WTC11 (cell line): Measurements from ENCODE around the gene ABLIM2. TPM values are rescaled to one million over a fixed set of nuclear protein-coding genes. Genes with fewer than 3 reads are reported as not detected.

Experiments used
- ATAC-seq: fragments of 200-7000 bp; cut with Tn5 transposase; 2 replicates; pipeline ENCODE4 v1.10.0; 2021; ENCODE audit warnings: mild to moderate bottlenecking, moderate library complexity
- CTCF ChIA-PET: fragments of 300-600 bp; sonication (Branson Sonifier 250); formaldehyde crosslinking; loops from one replicate; lab custom pipeline; 2021; ENCODE audit warnings: antibody characterized with exemption; lab: Charles Lee
- POLR2A ChIA-PET: fragments of 350-600 bp; sonication (Branson Sonifier 250); formaldehyde crosslinking; loops from one replicate; lab custom pipeline; 2021; ENCODE audit warnings: antibody characterized with exemption; lab: Charles Lee
- DNase-seq: peaks from one replicate; pipeline ENCODE4 v3.0.0; 2021; ENCODE audit warnings: low spot score
- H3K27ac Mint-ChIP-seq: 2 replicates; pipeline ENCODE4 v1.8.0; 2021; ENCODE audit warnings: mixed read lengths
- H3K27me3 Mint-ChIP-seq: 2 replicates; pipeline ENCODE4 v1.8.0; 2021; ENCODE audit warnings: low read depth, mild to moderate bottlenecking, moderate library complexity, mixed read lengths
- H3K36me3 Mint-ChIP-seq: 2 replicates; pipeline ENCODE4 v1.8.0; 2021; ENCODE audit warnings: mixed read lengths
- H3K4me1 Mint-ChIP-seq: 2 replicates; pipeline ENCODE4 v1.8.0; 2022; ENCODE audit warnings: mixed read lengths
- H3K4me3 Mint-ChIP-seq: 2 replicates; pipeline ENCODE4 v1.8.0; 2021; ENCODE audit warnings: mild to moderate bottlenecking, moderate library complexity, mixed read lengths
- H3K9me3 Mint-ChIP-seq: 2 replicates; pipeline ENCODE4 v1.8.0; 2021; ENCODE audit warnings: mixed read lengths
- ATF3 ChIP-seq: sonication (generic); formaldehyde crosslinking; conservative IDR thresholded peaks from 2 replicates; pipeline ENCODE4 v1.8.1; 2022; ENCODE audit warnings: mild to moderate bottlenecking, missing genetic modification reagents
- ESRRA ChIP-seq: sonication (generic); formaldehyde crosslinking; IDR thresholded peaks from 2 replicates; pipeline ENCODE4 v1.8.1; 2022; ENCODE audit warnings: mild to moderate bottlenecking, missing genetic modification reagents, borderline replicate concordance
- FOXP4 ChIP-seq: sonication (generic); formaldehyde crosslinking; IDR thresholded peaks from 2 replicates; pipeline ENCODE4 v1.8.0; 2022; ENCODE audit warnings: mild to moderate bottlenecking, missing genetic modification reagents
- GABPB1 ChIP-seq: sonication (generic); formaldehyde crosslinking; IDR thresholded peaks from 2 replicates; pipeline ENCODE4 v1.8.1; 2023; ENCODE audit warnings: mild to moderate bottlenecking, missing genetic modification reagents
- GRHL2 ChIP-seq: fragments of 250-450 bp; sonication (Bioruptor Pico); IDR thresholded peaks from 2 replicates; pipeline ENCODE4 v1.8.0; 2022; ENCODE audit warnings: mild to moderate bottlenecking, moderate library complexity; ENCODE audit not compliant: insufficient replicate concordance, severe bottlenecking
- GTF2I ChIP-seq: fragments of 250-450 bp; sonication (Bioruptor Pico); conservative IDR thresholded peaks from 2 replicates; pipeline ENCODE4 v1.4.0; 2021; ENCODE audit warnings: mild to moderate bottlenecking
- PRRX2 ChIP-seq: fragments of 250-450 bp; sonication (Bioruptor Pico); IDR thresholded peaks from 2 replicates; pipeline ENCODE4 v1.8.0; 2021; ENCODE audit warnings: mild to moderate bottlenecking
- SP1 ChIP-seq: sonication (generic); formaldehyde crosslinking; conservative IDR thresholded peaks from 2 replicates; pipeline ENCODE4 v1.8.1; 2022; ENCODE audit warnings: missing genetic modification reagents
- TCF7 ChIP-seq: sonication (generic); formaldehyde crosslinking; IDR thresholded peaks from 2 replicates; pipeline ENCODE4 v1.8.0; 2022; ENCODE audit warnings: mild to moderate bottlenecking, low read depth, missing genetic modification reagents, moderate library complexity
- ZBTB21 ChIP-seq: sonication (generic); formaldehyde crosslinking; IDR thresholded peaks from 2 replicates; pipeline ENCODE4 v1.8.1; 2023; ENCODE audit warnings: mild to moderate bottlenecking, missing genetic modification reagents, borderline replicate concordance
- ZNF138 ChIP-seq: sonication (generic); formaldehyde crosslinking; conservative IDR thresholded peaks from 2 replicates; pipeline ENCODE4 v1.8.1; 2022; ENCODE audit warnings: mild to moderate bottlenecking, moderate library complexity, missing genetic modification reagents
- ZNF317 ChIP-seq: sonication (generic); formaldehyde crosslinking; IDR thresholded peaks from 2 replicates; pipeline ENCODE4 v1.8.1; 2023; ENCODE audit warnings: low read depth, mild to moderate bottlenecking, moderate library complexity, missing genetic modification reagents, borderline replicate concordance
- total RNA-seq: library from RNA; stranded (reverse); gene quantifications from 3 replicates; pipeline ENCODE4 v1.2.3, GENCODE V29; 2021
- TF ChIP-seq, protein P1 (sequence below): sonication (generic); formaldehyde crosslinking; IDR thresholded peaks from 2 replicates; pipeline ENCODE4 v1.8.1; 2023; ENCODE audit warnings: mild to moderate bottlenecking, missing genetic modification reagents, moderate library complexity
- TF ChIP-seq, protein P2 (sequence below): sonication (generic); formaldehyde crosslinking; IDR thresholded peaks from 2 replicates; pipeline ENCODE4 v1.8.0; 2023; ENCODE audit warnings: mild to moderate bottlenecking, missing genetic modification reagents
- TF ChIP-seq, protein P3 (sequence below): sonication (generic); formaldehyde crosslinking; IDR thresholded peaks from 2 replicates; pipeline ENCODE4 v1.8.0; 2023; ENCODE audit warnings: missing genetic modification reagents
- TF ChIP-seq, protein P4 (sequence below): sonication (generic); formaldehyde crosslinking; IDR thresholded peaks from 2 replicates; pipeline ENCODE4 v1.8.0; 2022; ENCODE audit warnings: missing genetic modification reagents

ABLIM2 gene
- total RNA-seq, 1 experiment from 2014 or later = 2.6 TPM

DNA sequence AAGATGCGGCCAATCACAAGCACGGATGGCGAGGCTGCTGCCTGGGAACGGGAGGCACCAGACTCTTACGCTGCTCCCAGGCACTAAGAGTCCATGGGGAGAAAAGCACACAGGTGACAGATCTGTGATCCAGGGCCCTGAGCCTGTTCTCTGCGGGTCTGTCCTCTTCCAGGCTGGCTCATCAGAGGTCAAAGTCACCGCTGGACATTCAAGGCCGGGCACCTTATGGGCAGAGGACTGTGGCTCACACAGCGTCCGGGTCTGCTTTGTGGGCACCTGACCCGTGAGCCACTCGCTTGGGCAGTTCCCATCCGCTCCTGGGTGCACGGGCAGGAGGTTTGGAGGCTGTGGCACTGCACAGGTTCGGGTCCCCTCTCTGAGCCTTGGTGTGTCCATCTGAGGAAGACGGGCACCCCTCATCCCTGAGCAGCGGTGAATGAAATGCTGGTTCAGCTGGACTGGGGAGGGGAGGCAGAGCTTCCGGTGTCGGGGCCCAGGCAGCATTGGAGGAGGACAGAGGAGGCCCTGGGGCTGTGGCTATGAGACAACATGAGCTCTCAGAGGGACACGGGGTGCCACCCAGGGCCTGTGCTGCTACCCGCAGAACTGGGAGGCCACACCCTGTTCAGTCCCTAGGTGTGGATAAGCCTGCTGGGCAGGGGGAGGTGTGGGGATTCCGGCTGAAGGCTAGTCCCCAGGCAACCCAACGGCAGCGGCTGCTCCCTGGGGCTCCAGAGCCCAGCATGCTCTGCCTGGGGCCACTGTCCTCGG is 157.7 kb downstream of the ABLIM2 start:
- no peaks in the 10 kb centered on the region; the same call in 1 of the 2 replicates for H3K27me3 Mint-ChIP-seq
- no peaks in the 10 kb centered on the region for H3K36me3 Mint-ChIP-seq
- ATAC-seq (no peak), DNase-seq (no peak)
- CTCF ChIA-PET = interaction anchor here (1.5 kb wide), 1 partner anchor 85 kb away, joined by 3 read pairs; no protein-coding TSS in a partner anchor
- TF ChIP-seq ZNF138 (CRISPR knock-in tag) (no peak), SP1 (CRISPR knock-in tag) (no peak), FOXP4 (CRISPR knock-in tag) (no peak), GABPB1 (no peak), ESRRA (CRISPR knock-in tag) (no peak), GTF2I (CRISPR knock-in tag) (no peak), PRRX2 (CRISPR knock-in tag) (no peak), ZBTB21 (CRISPR knock-in tag) (no peak), TCF7 (CRISPR knock-in tag) (no peak), ATF3 (CRISPR knock-in tag) (no peak), ZNF317 (CRISPR knock-in tag) (no peak), GRHL2 (CRISPR knock-in tag) (no peak)
- TF ChIP-seq, protein P1, sequence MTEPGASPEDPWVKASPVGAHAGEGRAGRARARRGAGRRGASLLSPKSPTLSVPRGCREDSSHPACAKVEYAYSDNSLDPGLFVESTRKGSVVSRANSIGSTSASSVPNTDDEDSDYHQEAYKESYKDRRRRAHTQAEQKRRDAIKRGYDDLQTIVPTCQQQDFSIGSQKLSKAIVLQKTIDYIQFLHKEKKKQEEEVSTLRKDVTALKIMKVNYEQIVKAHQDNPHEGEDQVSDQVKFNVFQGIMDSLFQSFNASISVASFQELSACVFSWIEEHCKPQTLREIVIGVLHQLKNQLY (CRISPR knock-in tag) = no peak
- TF ChIP-seq, protein P2, sequence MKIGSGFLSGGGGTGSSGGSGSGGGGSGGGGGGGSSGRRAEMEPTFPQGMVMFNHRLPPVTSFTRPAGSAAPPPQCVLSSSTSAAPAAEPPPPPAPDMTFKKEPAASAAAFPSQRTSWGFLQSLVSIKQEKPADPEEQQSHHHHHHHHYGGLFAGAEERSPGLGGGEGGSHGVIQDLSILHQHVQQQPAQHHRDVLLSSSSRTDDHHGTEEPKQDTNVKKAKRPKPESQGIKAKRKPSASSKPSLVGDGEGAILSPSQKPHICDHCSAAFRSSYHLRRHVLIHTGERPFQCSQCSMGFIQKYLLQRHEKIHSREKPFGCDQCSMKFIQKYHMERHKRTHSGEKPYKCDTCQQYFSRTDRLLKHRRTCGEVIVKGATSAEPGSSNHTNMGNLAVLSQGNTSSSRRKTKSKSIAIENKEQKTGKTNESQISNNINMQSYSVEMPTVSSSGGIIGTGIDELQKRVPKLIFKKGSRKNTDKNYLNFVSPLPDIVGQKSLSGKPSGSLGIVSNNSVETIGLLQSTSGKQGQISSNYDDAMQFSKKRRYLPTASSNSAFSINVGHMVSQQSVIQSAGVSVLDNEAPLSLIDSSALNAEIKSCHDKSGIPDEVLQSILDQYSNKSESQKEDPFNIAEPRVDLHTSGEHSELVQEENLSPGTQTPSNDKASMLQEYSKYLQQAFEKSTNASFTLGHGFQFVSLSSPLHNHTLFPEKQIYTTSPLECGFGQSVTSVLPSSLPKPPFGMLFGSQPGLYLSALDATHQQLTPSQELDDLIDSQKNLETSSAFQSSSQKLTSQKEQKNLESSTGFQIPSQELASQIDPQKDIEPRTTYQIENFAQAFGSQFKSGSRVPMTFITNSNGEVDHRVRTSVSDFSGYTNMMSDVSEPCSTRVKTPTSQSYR (CRISPR knock-in tag) = no peak
- TF ChIP-seq, protein P3, sequence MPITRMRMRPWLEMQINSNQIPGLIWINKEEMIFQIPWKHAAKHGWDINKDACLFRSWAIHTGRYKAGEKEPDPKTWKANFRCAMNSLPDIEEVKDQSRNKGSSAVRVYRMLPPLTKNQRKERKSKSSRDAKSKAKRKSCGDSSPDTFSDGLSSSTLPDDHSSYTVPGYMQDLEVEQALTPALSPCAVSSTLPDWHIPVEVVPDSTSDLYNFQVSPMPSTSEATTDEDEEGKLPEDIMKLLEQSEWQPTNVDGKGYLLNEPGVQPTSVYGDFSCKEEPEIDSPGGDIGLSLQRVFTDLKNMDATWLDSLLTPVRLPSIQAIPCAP (CRISPR knock-in tag) = no peak
- TF ChIP-seq, protein P4, sequence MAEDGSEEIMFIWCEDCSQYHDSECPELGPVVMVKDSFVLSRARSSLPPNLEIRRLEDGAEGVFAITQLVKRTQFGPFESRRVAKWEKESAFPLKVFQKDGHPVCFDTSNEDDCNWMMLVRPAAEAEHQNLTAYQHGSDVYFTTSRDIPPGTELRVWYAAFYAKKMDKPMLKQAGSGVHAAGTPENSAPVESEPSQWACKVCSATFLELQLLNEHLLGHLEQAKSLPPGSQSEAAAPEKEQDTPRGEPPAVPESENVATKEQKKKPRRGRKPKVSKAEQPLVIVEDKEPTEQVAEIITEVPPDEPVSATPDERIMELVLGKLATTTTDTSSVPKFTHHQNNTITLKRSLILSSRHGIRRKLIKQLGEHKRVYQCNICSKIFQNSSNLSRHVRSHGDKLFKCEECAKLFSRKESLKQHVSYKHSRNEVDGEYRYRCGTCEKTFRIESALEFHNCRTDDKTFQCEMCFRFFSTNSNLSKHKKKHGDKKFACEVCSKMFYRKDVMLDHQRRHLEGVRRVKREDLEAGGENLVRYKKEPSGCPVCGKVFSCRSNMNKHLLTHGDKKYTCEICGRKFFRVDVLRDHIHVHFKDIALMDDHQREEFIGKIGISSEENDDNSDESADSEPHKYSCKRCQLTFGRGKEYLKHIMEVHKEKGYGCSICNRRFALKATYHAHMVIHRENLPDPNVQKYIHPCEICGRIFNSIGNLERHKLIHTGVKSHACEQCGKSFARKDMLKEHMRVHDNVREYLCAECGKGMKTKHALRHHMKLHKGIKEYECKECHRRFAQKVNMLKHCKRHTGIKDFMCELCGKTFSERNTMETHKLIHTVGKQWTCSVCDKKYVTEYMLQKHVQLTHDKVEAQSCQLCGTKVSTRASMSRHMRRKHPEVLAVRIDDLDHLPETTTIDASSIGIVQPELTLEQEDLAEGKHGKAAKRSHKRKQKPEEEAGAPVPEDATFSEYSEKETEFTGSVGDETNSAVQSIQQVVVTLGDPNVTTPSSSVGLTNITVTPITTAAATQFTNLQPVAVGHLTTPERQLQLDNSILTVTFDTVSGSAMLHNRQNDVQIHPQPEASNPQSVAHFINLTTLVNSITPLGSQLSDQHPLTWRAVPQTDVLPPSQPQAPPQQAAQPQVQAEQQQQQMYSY (CRISPR knock-in tag) = no peak
- no peaks in the 10 kb centered on the region for H3K4me1 Mint-ChIP-seq
- no peak overlapping the region for H3K27ac Mint-ChIP-seq
- no peak overlapping the region for H3K4me3 Mint-ChIP-seq
- no peaks in the 10 kb centered on the region for H3K9me3 Mint-ChIP-seq
- POLR2A ChIA-PET = no interaction called here
